K562 (cell line): ENCODE data around the gene CBLC. TPM values are rescaled to one million over a fixed set of nuclear protein-coding genes. Genes with fewer than 3 reads are reported as not detected.

Source experiments
- BMI1 ChIP-seq: fragments of 150-350 bp; IDR thresholded peaks from 2 replicates; pipeline ENCODE4 v1.6.1; 2014; ENCODE audit warnings: low read length
- CBX1 ChIP-seq: sonication (generic); IDR thresholded peaks from 2 replicates; pipeline ENCODE4 v1.6.1; 2016; ENCODE audit warnings: antibody characterized with exemption, low read depth, mild to moderate bottlenecking
- CBX3 ChIP-seq, 2 experiments: IDR thresholded peaks; 1 replicate in 1 of 2; 2 replicates in 1 of 2; pipeline ENCODE4 v1.6.1; 2012; ENCODE audit warnings: inconsistent platforms in 2 of 2, low read length in 2 of 2, borderline replicate concordance in 1 of 2, control low read depth in 1 of 2
- CHCHD3 ChIP-seq: fragments of 250-450 bp; sonication (Bioruptor Pico); IDR thresholded peaks from 2 replicates; pipeline ENCODE4 v2.1.2; 2022; ENCODE audit warnings: mild to moderate bottlenecking
- DACH1 ChIP-seq: fragments of 450-650 bp; IDR thresholded peaks from 2 replicates; pipeline ENCODE4 v1.6.1; 2018; ENCODE audit not compliant: partially characterized antibody
- EP300 ChIP-seq: IDR thresholded peaks from 2 replicates; pipeline ENCODE4 v1.6.1; 2012; ENCODE audit warnings: low read length, improper control_type of control experiment
- FOXA1 ChIP-seq: fragments of 450-650 bp; IDR thresholded peaks from 2 replicates; pipeline ENCODE4 v1.6.1; 2016; ENCODE audit warnings: mild to moderate bottlenecking, borderline replicate concordance
- GABPB1 ChIP-seq: sonication (generic); formaldehyde crosslinking; IDR thresholded peaks from 2 replicates; pipeline ENCODE4 v1.8.0; 2022; ENCODE audit warnings: mild to moderate bottlenecking, missing genetic modification reagents
- HCFC1 ChIP-seq: IDR thresholded peaks from 2 replicates; pipeline ENCODE4 v1.6.1; 2012; ENCODE audit warnings: low read depth, low read length, improper control_type of control experiment
- HLTF ChIP-seq: fragments of 450-650 bp; IDR thresholded peaks from 2 replicates; pipeline ENCODE4 v1.6.1; 2016
- NFYB ChIP-seq: IDR thresholded peaks from 2 replicates; pipeline ENCODE4 v1.6.1; 2011; ENCODE audit warnings: mild to moderate bottlenecking, moderate library complexity; ENCODE audit not compliant: insufficient read length; ENCODE audit errors: extremely low read depth
- PHB2 ChIP-seq: fragments of 450-650 bp; IDR thresholded peaks from 2 replicates; pipeline ENCODE4 v1.6.1; 2017; ENCODE audit warnings: low read depth
- PHF8 ChIP-seq: fragments of 200-600 bp; sonication (generic); IDR thresholded peaks from 2 replicates; pipeline ENCODE4 v1.6.1; 2012; ENCODE audit warnings: mixed run types, mild to moderate bottlenecking, inconsistent platforms, low read length, moderate library complexity, borderline replicate concordance
- RAD51 ChIP-seq: fragments of 450-650 bp; IDR thresholded peaks from 2 replicates; pipeline ENCODE4 v1.7.1; 2016; ENCODE audit warnings: low read depth, mild to moderate bottlenecking, borderline replicate concordance
- RBM25 ChIP-seq: fragments of 200-400 bp; formaldehyde crosslinking; IDR thresholded peaks from 2 replicates; pipeline ENCODE4 v1.6.1; 2018; ENCODE audit warnings: low read length, low read depth, moderate library complexity; ENCODE audit not compliant: severe bottlenecking
- RBM39 ChIP-seq: fragments of 200-400 bp; formaldehyde crosslinking; optimal IDR thresholded peaks from 2 replicates; pipeline ENCODE3; 2018; ENCODE audit warnings: low read depth, low read length
- RCOR1 ChIP-seq, 2 experiments: IDR thresholded peaks; 2 replicates each; pipeline ENCODE4 v1.6.1; 2012; ENCODE audit warnings: low read depth in 2 of 2, low read length in 2 of 2, borderline replicate concordance in 1 of 2, improper control_type of control experiment in 1 of 2
- SMARCA5 ChIP-seq: fragments of 450-650 bp; IDR thresholded peaks from 2 replicates; pipeline ENCODE4 v1.6.1; 2016
- SREBF1 ChIP-seq: fragments of 150-350 bp; IDR thresholded peaks from 2 replicates; pipeline ENCODE4 v1.6.1; 2014; ENCODE audit warnings: antibody characterized with exemption, low read depth, low read length, borderline replicate concordance
- SRF ChIP-seq, 2 experiments: fragments of 250-450, 450-650 bp in 1 of 2; sonication (Bioruptor Pico) in 1 of 2; sonication (generic) in 1 of 2; formaldehyde crosslinking; IDR thresholded peaks; 2 replicates each; pipeline versions ENCODE4 v1.5.0 to v1.5.1; 2020 to 2022; ENCODE audit warnings: mild to moderate bottlenecking in 1 of 2, missing genetic modification reagents in 1 of 2
- TCFL5 ChIP-seq: fragments of 250-450 bp; sonication (Bioruptor Pico); conservative IDR thresholded peaks from 2 replicates; pipeline ENCODE4 v1.6.1; 2021; ENCODE audit warnings: mild to moderate bottlenecking, moderate library complexity, matching md5 sums
- TFE3 ChIP-seq: fragments of 450-650 bp; formaldehyde crosslinking; IDR thresholded peaks from 2 replicates; pipeline ENCODE4 v1.4.0; 2020; ENCODE audit warnings: mild to moderate bottlenecking, mixed read lengths
- TOE1 ChIP-seq, 2 experiments: fragments of 450-650 bp in 1 of 2; sonication (generic) in 1 of 2; formaldehyde crosslinking in 1 of 2; IDR thresholded peaks; 2 replicates each; pipeline versions ENCODE4 v1.7.1 to v1.8.0; 2016 to 2022; ENCODE audit warnings: borderline replicate concordance in 2 of 2, mild to moderate bottlenecking in 2 of 2, antibody characterized with exemption in 1 of 2, inconsistent platforms in 1 of 2, low read depth in 1 of 2, missing genetic modification reagents in 1 of 2, moderate library complexity in 1 of 2
- XRCC4 ChIP-seq: IDR thresholded peaks from one replicate; pipeline ENCODE4 v1.6.1; 2011; ENCODE audit not compliant: insufficient read depth, insufficient read length; ENCODE audit errors: extremely low read depth
- ZNF121 ChIP-seq: sonication (generic); formaldehyde crosslinking; conservative IDR thresholded peaks from 2 replicates; pipeline ENCODE4 v1.8.0; 2022; ENCODE audit warnings: missing genetic modification reagents
- ZNF274 ChIP-seq: IDR thresholded peaks from 2 replicates; pipeline ENCODE4 v1.6.1; 2011; ENCODE audit warnings: low read depth, mild to moderate bottlenecking, low read length, moderate library complexity, borderline replicate concordance
- ZNF561 ChIP-seq: fragments of 450-650 bp; formaldehyde crosslinking; conservative IDR thresholded peaks from 2 replicates; pipeline ENCODE4 v1.4.0; 2020; ENCODE audit warnings: mild to moderate bottlenecking, moderate library complexity
- ZNF696 ChIP-seq: fragments of 250-450 bp; sonication (Bioruptor Pico); conservative IDR thresholded peaks from 2 replicates; pipeline ENCODE4 v1.4.0; 2020; ENCODE audit warnings: mild to moderate bottlenecking, moderate library complexity
- ZNF780A ChIP-seq: fragments of 250-450 bp; sonication (Bioruptor Pico); IDR thresholded peaks from 2 replicates; pipeline ENCODE4 v1.5.0; 2021; ENCODE audit warnings: mild to moderate bottlenecking
- polyA plus RNA-seq, 8 experiments: library from polyadenylated mRNA; depleted of rRNA in 4 of 8; stranded (reverse) in 5 of 8; unstranded in 3 of 8; fragments of >200 nt; fragmentation: Nextera tagmentation in 2 of 8; fragmentation: Illumina TruSeq in 1 of 8; extraction: Ambion mirVana in 2 of 8; extraction: Trizol in 1 of 8; gene quantifications; 2 replicates each; pipeline versions ENCODE4 v1.2.1 to v1.2.3, GENCODE V29; 2011 to 2014; ENCODE audit warnings: inconsistent platforms in 1 of 8, missing spikeins in 1 of 8
- total RNA-seq, 7 experiments: library from RNA; depleted of rRNA in 6 of 7; stranded (reverse); fragments of >200 nt in 6 of 7; fragmentation: Illumina TruSeq in 2 of 7; extraction: Trizol in 2 of 7; gene quantifications; 2 replicates each; pipeline versions ENCODE4 v1.2.1 to v1.2.3, GENCODE V29; 2011 to 2021; ENCODE audit warnings: low replicate concordance in 1 of 7

CBLC gene
- total and polyA plus RNA-seq, 9 of the 15 experiments (the other 6 are each of a cell fraction or from before 2014, with no cell fraction given): 0.09 TPM; not detected in 8

- TF ChIP-seq TFE3 (CRISPR knock-in tag): peak; percentile 79
- no peak for TF ChIP-seq EP300
- no peak for TF ChIP-seq ZNF780A (CRISPR knock-in tag)
- TF ChIP-seq ZNF274: no peak
- TF ChIP-seq ZNF696 (CRISPR knock-in tag): no peak
- TF ChIP-seq SRF (CRISPR knock-in tag; IDR thresholded peaks at IDR 0.05): no peak
- TF ChIP-seq HLTF: peak; percentile 94; the same call in 1 of the 2 replicates
- TF ChIP-seq SREBF1: no peak
- no peak for TF ChIP-seq HCFC1
- TF ChIP-seq TCFL5 (CRISPR knock-in tag): no peak
- TF ChIP-seq FOXA1: no peak
- TF ChIP-seq XRCC4: no peak
- TF ChIP-seq ZNF561: no peak
- TF ChIP-seq RAD51: no peak
- no peak for TF ChIP-seq CHCHD3 (CRISPR knock-in tag)
- no peak for TF ChIP-seq RBM39
- peak in 1 of 2 experiments; percentile 62; a peak in 1 of 4 replicates for TF ChIP-seq RCOR1 (IDR thresholded peaks at IDR 0.05; ENCODE audit: borderline replicate concordance in 1 of 2, low read depth in 2 of 2, low read length in 2 of 2)
- no peak for TF ChIP-seq PHB2
- TF ChIP-seq DACH1: no peak
- TF ChIP-seq TOE1 (IDR thresholded peaks at IDR 0.05; ENCODE audit: borderline replicate concordance): peak; percentile 44; the same call in 1 of the 2 replicates
- no peak for TF ChIP-seq TOE1 (CRISPR knock-in tag; IDR thresholded peaks at IDR 0.05; ENCODE audit: borderline replicate concordance, low read depth)
- TF ChIP-seq BMI1: no peak
- peak; percentile 91 for TF ChIP-seq SMARCA5
- TF ChIP-seq ZNF121 (CRISPR knock-in tag): no peak
- peak; percentile 96 for TF ChIP-seq RBM25
- no peak for TF ChIP-seq NFYB
- TF ChIP-seq CBX1: 0 out of 2 replicates have a peak, but pooled peaks have one; percentile 25
- 0 out of 3 replicates have a peak, but pooled peaks of 1 of the 2 experiments have one; percentile 35 for TF ChIP-seq CBX3 (IDR thresholded peaks at IDR 0.05; ENCODE audit: borderline replicate concordance in 1 of 2, low read length in 2 of 2)
- TF ChIP-seq GABPB1: no peak
- no peak for TF ChIP-seq PHF8
Observed at GRCh38 chr19:44767295-44768180, 10.2 kb upstream of the CBLC start (continued).
